Airway epithelial cell (primary cell): ENCODE data around the gene TSC22D4. TPM values are rescaled to one million over a fixed set of nuclear protein-coding genes. Genes with fewer than 3 reads are reported as not detected.

ENCODE experiments used
- total RNA-seq: library from RNA; depleted of rRNA; stranded (reverse); fragments of >200 nt; gene quantifications from 2 replicates; pipeline ENCODE4 v1.2.3, GENCODE V29; 2015

TSC22D4 gene
- total RNA-seq = 32.3 and 45.8 TPM in 2 replicates

DNA sequence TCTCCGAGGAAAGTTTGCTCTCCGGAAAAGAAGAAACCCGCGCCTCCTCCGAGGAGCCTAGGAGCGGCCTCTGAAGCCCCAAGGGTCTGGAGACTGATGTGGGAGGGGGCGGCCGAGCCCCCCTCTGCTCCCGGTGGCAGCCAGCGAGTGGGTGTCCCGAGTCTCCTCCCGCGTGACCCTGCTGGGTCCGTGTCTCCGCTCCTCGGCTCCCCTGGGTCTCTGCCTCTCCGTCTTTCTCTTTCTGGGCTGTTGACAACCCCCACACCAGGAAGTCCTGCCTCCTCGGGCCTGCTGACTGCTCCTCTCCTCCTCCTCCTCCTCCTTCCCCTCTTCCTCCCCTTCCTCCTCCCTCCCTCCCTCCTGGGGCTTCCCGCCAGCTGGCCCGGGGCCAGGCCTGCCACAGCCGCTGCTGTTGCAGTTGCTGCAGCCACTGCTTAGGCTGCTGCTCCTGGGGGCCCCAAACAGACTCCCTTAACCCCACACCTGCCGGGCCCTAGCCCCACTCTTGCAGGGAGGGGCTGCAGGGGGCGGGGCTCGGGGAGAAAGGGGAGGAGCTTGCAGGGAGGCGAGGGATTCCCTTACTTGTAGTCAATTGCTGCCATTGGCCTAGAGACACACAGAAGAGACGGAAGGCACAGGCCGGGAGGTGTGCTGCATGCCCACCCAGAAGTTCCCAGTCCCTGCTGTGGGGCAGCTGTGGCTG lies at the start of gene TSC22D4:
Gene TSC22D4 (minus strand): TSS at position 257 of the 703 bp plus-strand sequence. CDS start 1,176 bp downstream, outside the sequence.

DNA sequence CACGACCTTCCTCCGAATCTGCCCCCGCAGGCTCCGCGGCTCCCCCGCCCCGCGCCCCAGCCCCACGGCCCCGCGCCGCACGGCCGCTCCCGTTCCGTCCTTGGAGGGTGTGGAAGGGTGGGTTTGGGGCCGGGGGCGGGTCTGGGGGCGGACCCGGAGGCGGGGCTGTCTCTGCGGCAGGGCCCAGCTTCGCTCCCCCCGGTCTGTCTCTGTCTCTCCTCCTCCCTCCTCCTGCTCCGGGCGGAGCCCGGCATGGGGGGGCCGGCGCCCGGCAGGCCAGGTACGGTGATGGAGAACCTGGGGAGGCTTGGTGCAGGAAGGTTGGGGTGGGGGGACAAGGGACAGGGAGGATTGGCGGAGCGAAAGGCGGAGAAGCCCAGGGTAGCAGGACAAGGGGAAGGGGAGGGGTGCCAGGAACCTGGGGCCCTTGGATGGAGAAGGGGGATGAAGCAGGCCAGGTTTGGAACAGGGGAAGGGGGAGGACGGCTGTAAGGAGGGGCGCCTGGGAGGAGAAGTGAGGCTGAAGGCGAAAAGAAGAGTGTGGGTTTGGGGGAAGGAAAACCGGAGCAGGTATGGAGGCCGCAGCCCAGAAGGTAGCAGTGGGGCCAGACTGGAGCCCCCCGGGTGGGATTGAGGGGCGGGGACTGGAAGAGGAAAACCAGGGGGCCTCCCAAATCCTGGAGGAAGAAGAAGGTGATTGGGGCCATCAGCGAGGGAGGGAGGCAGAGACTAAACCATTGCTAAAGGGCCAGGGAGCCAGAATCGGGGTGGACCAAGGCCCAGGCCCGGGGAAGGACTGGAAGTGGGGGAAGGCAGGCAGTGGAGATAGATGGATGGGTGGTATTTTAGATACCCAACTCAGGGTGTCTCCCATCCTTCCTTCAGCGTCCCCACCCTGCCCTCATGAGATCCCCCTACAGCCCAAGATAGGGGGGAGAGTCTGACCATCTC lies 5.0 kb upstream of the TSC22D4 start, which contains the start of gene NYAP1:
Gene NYAP1 (plus strand): TSS at position 206 of the 951 bp plus-strand sequence. CDS start 1,385 bp downstream, outside the sequence.

DNA sequence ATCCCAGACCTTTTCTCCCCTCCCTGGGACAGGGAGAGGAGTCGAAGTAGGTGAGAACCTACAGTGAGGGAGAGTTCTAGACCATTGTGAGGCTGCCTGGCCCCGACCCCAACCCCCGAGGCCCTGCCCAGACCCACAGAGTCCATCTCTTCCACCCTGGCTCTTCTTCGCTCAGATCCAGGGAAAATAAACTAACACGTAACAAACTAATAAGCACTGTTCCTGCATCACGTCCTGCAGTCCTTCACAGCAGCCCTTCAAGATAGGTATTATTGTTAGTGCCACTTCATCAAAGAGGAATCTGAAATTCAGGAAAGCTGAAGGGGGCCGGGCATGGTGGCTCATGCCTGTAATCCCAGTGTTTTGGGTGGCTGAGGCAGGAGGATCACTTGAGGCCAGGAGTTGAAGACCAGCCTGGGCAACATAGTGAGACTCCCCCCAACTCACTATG lies 14.8 kb downstream of the TSC22D4 start, which contains the start of gene SPACDR:
Gene SPACDR (minus strand): TSS at position 51 of the 451 bp plus-strand sequence. CDS start 235 bp downstream, outside the sequence.

DNA sequence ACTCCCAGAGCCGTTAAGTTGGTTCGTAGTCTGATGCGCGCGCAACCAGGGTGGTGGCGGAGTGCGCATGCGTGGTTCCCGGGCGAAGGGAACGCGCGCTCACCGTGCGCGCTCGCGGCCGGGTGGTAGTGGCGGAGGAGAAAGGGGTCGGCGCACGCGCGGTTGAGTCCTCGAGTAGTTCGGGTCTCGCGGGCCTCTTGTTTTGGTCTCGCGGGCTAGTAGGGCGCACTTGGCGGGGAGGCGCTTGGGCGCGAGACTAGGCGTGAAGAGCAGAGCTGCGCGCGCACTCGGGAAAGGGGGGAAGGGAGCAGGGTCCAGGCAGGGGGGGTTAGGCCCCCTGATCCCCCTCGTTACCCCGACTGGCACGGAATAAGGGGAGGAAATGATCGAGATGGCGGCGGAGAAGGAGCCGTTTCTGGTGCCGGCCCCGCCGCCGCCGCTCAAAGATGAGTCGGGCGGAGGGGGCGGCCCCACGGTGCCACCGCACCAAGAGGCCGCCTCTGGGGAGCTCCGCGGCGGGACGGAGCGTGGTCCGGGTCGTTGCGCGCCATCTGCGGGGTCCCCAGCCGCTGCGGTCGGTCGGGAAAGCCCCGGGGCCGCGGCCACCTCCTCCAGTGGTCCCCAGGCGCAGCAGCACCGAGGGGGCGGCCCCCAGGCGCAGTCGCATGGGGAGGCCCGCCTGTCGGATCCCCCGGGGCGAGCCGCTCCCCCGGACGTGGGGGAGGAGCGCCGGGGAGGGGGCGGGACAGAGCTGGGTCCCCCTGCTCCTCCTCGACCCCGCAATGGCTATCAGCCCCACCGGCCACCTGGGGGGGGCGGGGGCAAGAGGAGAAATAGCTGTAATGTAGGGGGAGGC lies 49.1 kb downstream of the TSC22D4 start, which contains the start of gene MEPCE:
Gene MEPCE (plus strand): TSS at position 195 of the 856 bp plus-strand sequence. CDS start 188 bp downstream, at position 383.

DNA sequence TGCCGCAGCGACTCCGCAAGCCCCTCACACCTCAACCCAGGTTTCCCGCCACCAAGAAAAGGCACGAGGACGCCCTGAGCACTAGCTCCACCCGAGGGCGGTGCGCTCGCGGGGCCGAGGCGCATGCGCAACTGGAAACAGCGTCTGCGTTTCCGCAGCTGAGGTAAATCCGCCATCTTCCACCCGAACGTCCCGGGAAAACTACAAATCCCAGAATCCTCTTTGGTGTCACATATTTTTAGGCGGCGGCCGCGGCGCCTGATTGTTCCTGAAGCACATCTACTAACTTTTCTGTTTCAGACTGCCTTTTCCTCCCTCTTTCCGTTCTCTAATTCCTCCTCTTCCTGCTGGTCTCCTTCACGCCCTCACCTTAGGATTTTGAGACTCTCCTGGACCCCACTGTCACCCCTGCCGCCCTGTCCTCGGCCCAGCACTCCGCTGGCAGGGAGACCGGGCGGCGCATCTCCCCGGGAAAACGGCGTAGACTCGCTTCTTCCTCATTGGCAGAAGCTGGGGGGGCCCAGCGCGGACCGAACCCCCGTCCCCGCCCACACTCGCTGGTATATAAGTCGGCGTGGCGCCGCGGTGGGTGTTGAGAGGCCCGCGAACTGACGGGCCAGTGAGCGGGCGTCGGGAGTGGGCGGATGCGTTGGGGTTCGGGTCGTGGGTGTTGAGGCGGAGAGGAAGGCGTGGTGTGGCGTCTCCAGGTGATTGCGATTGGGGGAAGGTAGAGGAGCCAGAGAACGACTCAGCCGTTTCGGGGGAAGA lies 50.6 kb downstream of the TSC22D4 start, which contains the start of gene ZCWPW1:
Gene ZCWPW1 (minus strand): TSS at position 505 of the 768 bp plus-strand sequence. CDS start 8,054 bp downstream, outside the sequence.

Other genes with a start within 250 kb of the TSC22D4 start
- not detected in 2 replicates for gene SPDYE3, start 171.5 kb downstream of the TSC22D4 start, total RNA-seq
- gene PILRB, start 121.1 kb downstream of the TSC22D4 start, total RNA-seq = 9.0 and 10.6 TPM in 2 replicates
- not detected in 2 replicates for gene PILRA, start 105.7 kb downstream of the TSC22D4 start, total RNA-seq
- gene ZCWPW1, start 50.5 kb downstream of the TSC22D4 start, total RNA-seq = 2.5 and 6.3 TPM in 2 replicates
- 15.7 and 21.0 TPM in 2 replicates for gene MEPCE, start 49.4 kb downstream of the TSC22D4 start, total RNA-seq
- gene PPP1R35, start 42.7 kb downstream of the TSC22D4 start, total RNA-seq = 35.0 and 37.2 TPM in 2 replicates
- 0.14 TPM in 1 of 2 replicates, not detected in the other for gene SPACDR, start 15.0 kb downstream of the TSC22D4 start, total RNA-seq
- gene NYAP1, start 4.7 kb upstream of the TSC22D4 start, total RNA-seq = 0.65 and 2.1 TPM in 2 replicates
- 11.7 and 13.3 TPM in 2 replicates for gene AGFG2, start 60.0 kb upstream of the TSC22D4 start, total RNA-seq
- 0.35 TPM in 1 of 2 replicates, not detected in the other for gene SAP25, start 94.7 kb upstream of the TSC22D4 start, total RNA-seq
- gene LRCH4, start 106.9 kb upstream of the TSC22D4 start, total RNA-seq = 23.6 and 41.6 TPM in 2 replicates
- gene FBXO24, start 107.1 kb upstream of the TSC22D4 start, total RNA-seq = 0.21 and 0.28 TPM in 2 replicates
- gene PCOLCE, start 123.1 kb upstream of the TSC22D4 start, total RNA-seq = 4.6 and 7.0 TPM in 2 replicates
- 17.2 and 21.1 TPM in 2 replicates for gene MOSPD3, start 133.3 kb upstream of the TSC22D4 start, total RNA-seq
- gene TFR2, start 162.3 kb upstream of the TSC22D4 start, total RNA-seq = 0.05 and 0.71 TPM in 2 replicates
- not detected in 2 replicates for gene ACTL6B, start 177.2 kb upstream of the TSC22D4 start, total RNA-seq
- 255 and 264 TPM in 2 replicates for gene GNB2, start 194.5 kb upstream of the TSC22D4 start, total RNA-seq
- 7.4 and 9.7 TPM in 2 replicates for gene GIGYF1, start 215.0 kb upstream of the TSC22D4 start, total RNA-seq
- gene POP7, start 226.9 kb upstream of the TSC22D4 start, total RNA-seq = 39.9 and 54.2 TPM in 2 replicates
- gene EPO, start 241.3 kb upstream of the TSC22D4 start, total RNA-seq = not detected in 2 replicates